HG03469 (cell line): ENCODE measurements around the gene GPR132.

Experiments used
- ATAC-seq: cut with Tn5 transposase; IDR thresholded peaks from one replicate; pipeline ENCODE4 v1.9.1; 2021; ENCODE audit warnings: mild to moderate bottlenecking, moderate library complexity, moderate number of reproducible peaks; ENCODE audit not compliant: unreplicated experiment

The GPR132 gene

DNA sequence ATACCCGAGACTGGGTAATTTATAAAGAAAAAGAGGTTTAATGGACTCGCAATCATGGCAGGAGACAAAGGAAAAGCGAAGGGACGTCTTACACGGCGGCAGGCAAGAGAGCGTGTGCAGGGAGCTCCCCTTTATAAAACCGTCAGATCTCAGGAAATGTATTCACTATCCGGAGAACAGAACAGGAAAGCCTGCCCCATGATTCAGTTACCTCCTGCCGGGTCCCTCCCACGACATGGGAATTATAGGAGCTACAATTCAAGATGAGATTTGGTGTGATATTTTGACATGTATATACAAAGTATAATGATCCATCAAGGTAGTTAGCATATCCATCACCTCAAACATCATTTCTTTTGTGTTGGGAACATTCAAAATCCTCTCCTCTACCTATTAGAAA, 42.1 kb downstream of the GPR132 start:
- ATAC-seq: no peak

DNA sequence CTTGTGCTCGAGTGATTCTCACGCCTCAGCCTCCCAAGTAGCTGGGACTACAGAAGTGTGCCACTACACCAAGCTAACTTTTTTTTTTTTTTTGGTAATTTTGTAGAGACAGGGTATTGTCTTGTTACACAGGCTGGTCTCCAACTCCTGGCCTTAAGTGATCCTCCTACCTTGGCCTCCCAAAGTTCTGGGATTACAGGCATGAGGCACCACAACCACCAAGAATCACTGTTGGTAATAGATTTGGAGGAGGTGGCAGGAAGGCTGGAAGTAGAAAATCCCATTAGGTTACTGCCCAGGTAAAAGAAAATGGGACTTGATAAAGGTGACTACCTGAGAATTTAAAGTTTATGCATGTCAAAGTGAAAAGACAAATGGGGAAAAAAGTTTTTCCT, 43.0 kb downstream of the GPR132 start:
- no peak for ATAC-seq

DNA sequence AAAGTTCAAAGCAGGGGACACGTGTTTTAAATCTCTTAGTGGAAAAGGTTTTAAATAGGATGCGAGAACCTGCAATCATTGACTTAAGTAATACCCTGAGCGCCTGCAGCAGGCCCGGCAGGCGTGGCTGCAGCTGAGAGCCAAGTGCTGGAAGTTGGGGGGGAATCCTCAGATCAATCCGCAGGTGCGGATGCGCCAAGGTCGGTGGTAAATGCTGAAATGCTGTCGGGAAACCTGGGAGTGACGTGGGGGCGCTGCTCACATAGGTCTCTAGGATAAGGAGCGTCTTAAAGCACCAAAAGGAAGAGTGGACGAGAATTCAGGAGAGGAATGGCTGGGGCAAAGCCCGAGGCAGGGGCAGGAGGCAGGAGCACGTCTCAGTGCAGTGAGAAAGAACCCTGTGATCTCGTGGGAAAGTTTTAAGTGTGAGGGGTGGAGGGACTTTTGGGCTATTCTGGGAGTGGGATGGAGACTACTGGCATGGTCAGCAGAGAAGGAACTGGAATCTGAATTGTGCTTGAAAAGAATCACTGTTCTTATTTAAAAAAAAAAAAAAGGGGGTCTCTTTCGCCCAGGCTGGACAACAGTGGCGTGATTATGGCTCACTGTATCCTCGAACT, 43.5 kb downstream of the GPR132 start:
- no peak for ATAC-seq

DNA sequence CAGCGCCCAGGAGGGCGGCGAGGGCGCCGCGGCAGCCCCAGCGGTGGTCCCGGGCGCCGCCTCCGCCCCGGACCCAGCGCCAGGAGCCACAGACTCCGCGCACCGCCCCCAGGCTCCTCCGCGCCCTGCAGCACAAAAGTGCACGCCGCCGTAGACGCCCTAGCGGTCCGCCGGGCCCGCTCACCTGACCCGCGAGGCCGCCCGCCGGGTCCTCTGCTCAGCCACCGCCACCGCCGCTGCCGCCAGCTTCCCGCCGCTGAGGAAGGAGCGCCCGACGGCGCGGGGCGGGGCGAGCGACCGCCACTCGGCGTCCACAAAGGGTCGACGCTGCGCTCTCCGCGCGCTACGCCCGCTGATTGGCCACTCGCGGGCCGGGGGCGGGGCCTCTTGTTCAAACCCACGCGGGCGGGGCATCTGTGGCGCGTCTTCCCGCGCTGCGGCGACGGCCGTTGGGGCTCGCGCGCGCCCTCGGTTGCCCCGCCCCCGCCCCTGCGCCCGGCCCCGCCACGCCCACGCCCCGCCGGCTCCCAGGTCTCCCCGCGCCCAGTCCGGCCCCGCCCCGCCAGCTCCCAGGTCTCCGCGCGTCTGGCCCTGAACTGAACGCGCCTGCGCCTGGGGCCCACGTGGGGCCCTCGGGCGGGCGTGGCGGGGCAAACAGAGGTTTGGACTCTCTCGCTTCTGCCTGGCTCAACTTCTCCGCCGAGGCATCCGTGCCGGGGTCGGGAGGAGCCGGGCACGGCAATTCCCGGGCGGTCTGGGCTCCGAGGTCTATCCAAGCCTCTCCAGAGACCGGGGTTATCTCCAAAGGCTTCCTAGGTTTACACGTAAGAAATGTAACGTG, 44.2 kb downstream of the GPR132 start, which contains the start of gene CDCA4:
TSS of gene CDCA4 (minus strand) at position 269 of the 841 bp plus-strand sequence. CDS start 9,154 bp downstream, outside the sequence.
- ATAC-seq: peak; percentile 51

DNA sequence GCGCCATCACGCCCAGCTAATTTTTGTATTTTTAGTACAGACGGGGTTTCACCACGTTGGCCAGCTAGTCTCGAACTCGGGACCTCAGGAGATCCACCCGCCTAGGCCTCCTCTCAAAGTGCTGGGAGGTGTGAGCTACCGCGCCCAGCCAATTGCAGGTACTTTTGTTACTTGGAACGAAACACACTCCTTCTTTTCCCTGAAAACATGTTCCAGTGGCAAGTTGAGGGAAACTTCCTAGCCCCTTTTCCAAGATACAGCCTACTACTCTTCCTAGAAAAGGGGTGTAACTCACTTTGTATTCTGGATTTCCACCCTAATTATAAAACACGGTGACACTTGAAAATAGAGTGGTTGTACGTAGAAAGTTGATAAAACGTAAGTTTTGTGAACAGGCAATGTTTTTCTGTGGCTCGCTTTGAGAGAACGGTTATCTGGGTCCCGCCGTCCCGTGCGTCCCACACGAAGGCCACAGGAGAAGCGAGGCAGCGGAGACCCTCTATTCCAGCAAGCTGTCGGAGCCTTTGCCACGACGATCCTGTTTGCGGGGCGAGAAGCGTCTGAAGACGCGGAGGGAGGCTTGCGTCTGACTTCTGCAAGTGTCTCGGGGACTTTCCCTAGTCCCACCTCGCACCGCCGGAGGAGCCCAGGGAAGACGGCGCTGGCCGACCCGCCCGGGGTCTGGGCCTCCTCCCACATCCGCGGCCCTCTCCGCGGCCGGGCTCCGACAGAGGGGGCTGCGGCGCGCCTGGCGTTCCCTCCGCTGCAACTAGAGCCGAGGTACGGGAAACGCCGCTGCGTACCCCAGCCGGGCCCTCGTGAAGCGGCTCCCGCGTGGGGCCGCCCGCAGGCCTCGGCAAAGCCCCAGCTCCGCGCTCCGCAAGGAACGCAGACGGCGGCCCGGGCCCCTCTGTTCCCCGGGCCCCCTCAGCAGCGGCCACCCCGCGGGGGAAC, 45.1 kb downstream of the GPR132 start:
- peak; percentile 3 for ATAC-seq

DNA sequence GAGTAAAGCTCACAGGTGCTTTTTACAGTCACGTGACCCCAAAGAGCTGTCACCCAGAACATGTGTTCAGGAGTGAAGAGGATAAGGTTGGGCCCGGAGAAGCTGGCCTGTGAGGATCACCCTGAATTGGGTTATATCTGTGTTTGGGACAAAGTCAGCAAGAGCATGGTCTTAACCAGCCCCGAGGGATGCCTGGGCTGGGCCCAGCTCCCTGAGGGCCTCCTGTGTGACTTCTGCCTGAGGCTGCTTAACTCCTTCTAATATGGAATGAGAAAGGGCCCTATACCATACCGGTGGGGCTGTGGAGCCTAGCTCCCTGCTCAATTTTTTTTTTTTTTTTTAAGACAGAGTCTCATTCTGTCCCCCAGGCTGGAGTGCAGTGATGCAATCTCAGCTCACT, 46.8 kb downstream of the GPR132 start:
- no peak for ATAC-seq

DNA sequence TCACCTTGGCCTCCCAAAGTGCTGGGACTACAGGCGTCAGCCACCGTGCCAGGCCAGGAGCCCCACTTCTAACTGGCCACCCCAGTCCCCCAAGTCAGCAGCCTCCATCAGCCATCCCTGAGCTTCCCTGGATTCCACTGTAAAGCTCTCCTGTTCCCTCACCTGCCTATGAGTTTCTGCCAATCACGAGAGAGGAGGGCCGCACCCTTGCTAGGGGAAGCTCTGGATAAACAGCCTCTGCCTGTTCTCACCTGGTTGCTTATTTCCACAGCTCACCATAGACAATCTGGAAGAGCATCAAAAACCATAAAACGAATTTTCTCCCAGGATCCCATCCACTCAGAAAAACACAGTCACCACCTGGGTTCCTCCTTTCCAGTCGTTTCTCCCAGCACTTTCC, 49.3 kb downstream of the GPR132 start:
- no peak for ATAC-seq

DNA sequence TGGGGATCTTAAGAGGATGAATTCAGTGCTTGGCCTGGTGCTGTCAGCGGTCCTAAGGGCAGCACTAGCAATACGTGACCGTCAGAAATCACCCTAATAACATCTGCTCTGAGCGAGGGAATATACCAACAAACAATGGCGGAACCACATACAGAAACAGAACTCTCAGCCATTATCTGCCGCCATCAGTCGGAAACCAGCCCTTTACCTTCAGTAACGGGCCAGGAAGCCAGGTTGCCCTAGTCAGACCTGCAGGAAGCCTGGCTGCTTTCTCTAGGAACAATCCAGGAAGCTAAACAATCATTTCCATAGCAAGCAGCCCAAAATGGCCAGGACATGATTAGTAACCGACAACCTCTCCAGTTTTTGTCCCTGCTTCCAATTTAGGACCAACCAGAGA, 50.0 kb downstream of the GPR132 start:
- no peak for ATAC-seq

DNA sequence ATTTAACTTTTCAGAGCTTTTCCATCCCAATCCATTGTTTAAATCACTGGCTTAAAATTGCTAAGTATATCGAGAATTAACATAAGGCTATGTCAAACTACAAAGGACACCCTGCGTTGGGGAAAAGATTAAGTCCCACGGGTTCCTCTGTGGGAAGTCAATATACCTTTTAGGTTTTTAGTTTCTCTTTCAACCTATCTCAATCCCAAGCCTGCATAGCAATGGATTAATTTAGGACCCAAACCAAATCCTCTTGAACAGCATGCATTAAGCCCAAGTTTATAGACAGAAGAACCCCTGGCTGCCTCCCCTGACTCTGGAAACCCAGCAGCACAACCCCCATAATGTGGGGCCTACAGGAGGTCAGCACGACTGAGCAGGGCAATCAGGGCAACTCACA, 50.6 kb downstream of the GPR132 start:
- no peak for ATAC-seq

DNA sequence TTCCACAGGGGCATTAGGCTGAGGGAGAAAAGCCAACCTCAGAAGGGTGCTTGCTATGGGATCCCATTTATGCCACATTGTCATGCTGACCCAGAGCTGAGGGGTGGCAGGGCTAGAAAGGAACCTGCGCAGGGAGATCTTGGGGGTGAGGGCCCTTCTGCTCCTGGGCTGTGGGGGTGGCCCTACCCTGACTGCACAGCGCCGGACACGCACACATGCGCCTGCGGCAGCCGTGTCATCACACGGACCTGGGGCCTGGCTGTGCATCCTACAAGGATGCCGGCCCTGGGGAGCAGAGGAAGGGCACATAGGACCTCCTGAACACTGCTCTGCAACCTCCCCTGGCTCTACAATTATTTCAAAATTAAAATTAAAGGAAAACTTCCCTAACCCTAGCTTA, 51.2 kb downstream of the GPR132 start:
- no peak for ATAC-seq

DNA sequence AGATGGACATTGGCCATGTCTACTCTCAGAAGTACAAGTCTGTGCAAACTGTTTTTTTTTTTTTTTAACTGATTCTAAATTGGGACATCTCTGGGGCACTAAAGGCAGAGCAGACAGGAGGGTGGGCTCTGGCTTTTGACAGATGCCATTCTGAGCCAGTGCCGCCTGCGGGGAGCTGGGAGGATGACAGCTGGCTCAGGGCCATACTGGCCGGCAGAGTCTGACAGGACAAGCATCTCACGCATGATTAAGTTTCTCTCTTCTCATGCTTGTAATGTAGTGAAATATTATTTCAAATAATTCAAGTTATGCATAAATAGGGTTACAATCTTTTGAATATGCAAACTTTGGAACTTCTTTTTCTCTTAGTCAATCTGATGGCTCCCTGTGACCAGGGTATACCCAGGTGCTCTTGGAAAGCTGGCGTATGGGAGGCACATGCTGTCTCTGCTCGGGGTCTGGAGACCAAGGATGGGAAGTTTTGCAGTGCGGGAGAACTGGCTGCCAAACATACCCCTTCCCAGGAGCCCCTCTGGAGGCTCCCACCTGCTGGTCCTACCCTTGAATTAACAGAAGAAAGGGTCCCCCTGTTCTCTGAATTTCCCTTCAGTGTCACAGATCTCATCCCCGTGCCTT, 52.0 kb downstream of the GPR132 start:
- no peak for ATAC-seq

DNA sequence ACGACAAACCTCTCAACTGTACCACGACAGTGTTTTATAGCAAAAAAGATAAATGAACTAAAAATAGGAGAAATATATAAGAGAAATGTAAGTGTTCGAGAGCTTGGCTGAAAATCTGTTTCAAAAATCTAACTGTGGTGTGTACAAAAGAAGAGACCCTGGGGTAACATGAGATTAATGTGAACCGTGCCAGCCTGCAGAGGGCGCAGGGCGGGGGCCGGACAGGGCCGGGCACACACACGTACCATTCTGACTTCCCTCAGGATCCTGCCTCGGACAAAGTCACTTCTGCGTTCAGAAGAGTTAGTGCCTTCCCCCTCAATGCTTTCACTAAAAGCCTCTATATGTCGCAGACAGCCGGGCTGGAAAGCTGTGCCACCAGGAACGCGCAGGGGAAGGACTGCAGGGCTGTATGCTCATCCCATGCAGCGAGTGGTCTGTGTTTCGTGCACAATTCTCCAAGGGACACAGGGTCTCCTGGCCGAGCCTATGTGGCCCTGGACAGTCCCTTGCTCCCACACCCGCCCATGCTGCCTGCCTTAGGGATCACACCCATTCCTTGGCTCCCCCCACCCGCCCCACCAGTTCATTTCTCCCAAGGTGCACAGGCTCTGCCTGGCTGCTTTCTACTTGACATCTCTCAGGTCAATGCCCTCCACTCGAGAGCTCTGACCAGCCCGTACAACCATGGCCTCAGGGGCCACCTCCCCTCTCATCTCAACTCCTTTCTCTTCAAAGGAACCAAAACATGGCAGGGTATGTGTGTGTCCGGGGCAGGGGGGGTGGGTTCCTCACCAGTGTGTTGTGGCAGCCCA, 52.9 kb downstream of the GPR132 start:
- no peak for ATAC-seq

DNA sequence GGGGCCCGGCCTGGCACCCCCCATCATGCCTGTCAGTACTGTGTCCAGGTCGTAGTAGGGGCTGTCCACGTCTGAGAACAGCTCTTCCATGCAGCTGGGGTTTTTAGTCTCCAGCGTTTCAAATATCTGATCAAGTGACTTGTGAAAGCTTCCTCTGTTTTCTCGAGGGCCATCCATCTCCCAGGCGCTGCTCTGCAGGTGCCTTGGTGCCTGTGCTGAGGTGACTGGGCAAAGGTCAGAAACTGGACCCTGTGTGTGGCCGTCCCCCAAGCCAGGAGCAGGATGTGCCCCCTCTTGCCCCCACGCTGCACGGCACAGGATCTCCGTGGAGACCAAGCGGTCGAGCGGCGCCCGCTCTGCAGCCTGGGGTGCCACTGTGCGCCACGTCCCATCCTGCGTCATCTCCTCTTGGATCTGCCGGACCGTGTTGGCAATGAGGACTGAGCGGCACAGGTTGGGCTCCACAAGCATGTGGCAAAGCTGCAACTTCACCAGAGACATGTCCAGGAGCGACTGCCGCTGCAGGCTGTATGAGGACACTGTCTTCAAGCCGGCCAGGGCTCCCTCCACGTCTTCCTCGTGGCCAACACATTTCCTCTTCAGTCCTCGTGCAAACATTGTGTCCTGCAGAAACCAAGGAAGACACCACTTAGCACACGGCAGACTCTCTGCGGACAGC, 53.8 kb downstream of the GPR132 start:
- no peak for ATAC-seq

DNA sequence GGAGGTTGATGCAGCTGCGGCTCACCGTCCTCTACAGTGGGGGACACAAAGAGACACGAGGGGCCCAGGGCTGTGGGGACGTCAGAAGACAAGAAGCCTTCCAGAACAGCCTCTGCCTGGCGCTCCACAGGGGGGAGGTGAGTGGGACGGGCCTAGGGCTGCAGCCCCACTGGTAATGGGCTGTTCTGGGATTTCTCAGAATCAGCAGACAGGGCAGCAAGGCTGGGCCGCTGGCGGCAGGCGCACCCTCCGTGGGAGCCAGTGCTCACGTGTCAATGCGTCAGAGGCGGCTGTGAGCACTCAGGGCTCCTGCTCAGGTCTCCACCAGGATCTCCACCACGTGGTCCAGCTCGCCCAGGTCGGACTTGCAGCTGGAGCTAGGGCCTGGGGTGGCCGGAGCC, 54.3 kb downstream of the GPR132 start:
- ATAC-seq: no peak

DNA sequence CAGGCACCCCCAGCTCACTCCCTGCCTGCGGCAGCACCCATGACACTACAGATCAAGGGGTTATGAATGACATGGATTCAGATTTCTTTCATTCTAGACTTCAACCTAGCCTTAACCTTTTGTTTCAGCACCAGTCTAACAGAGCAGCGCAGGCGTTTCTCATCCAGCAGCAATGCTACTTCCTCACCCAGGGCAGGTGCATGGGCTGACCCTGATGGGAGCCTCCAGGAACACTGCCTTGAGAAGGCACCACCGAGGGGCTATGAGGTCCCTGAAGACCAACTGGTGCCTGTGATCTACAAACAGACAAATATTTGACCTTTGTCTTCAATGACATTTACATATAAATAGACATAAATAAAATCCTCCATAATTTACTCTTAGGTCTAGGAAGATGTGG, 55.1 kb downstream of the GPR132 start:
- ATAC-seq: no peak

DNA sequence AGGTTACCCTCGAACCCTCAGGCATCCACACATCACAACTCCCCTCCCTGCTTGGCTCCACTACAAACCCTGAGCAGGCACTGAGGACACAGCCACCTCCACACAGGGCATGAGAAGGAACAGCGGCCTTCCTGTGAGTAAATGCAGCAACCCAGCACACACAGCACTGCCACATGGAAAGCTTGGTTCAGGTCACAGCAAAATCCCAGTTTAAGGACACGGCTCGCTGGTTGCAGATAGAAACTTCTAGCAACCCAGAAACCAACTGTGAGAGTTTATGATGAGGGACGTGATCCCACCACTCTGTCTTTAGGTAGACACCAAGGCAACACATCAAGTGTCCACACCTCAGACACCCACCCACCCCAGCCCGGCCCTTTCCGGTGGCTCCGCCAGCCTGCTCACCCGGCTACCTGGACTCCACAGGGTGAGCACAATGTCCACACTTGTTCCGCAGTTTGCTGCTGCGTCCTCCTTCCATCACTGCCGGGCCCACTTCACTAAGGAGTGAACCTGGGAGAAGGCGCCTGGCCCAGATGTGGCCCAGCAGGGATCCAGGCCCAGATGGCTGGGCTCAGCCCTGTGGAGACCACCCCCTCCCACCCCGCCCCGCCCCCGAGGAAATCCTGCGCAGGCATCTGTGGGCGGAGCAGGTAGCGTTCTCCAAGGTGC, 57.5 kb downstream of the GPR132 start:
- no peak for ATAC-seq

DNA sequence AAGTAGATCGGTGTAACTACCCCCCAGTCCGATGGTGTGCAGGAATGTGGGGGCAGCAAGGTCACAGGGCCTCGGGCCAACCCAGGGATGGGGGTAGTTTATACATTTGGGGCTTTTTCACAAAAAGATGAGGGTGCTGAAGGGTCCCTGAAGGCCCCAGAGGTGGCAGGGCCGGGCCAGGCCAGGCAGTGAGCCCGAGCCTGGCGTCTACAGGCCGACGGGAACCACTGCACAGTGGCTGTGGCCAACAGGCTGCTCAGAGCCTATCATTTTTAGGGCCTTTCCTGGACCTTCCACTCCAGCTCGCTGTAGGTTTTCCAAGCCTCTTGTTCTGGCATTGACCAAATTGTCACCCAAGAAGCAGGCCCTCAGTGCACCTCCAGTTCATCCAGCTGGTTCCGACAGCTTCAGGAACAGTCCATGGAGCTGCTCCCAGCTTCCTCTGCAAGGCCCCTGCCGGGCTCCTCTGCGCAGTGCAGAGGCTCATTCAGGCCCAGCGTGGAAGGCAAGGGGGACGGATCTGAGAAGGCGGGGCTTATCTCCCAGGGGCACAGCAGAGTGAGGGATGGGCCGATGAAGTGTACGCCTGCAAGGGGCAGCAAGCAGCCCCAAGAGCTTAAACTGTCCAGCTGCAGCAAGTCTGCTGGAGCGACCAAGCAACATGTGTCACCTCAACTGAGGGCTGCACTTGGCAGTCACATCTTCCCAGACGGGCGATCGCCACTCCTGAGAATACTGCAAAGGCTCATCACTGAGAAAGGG, 58.2 kb downstream of the GPR132 start:
- no peak for ATAC-seq
